Globus pallidus (tissue), 1 donor: ENCODE data around the gene MRI1.
"Not testable (repeated sequence)": the region's sequence is repeated elsewhere in the genome, so short reads cannot be mapped to it uniquely, and the experiment has no call there.

ENCODE experiments used
- DNase-seq: peaks from one replicate; pipeline ENCODE4 v3.0.0-alpha.2; 2015; ENCODE audit warnings: low spot score

MRI1 gene

GRCh38 chr19:13761423-13761822, 2.9 kb upstream of the MRI1 start:
- DNase-seq: no peak

DNA sequence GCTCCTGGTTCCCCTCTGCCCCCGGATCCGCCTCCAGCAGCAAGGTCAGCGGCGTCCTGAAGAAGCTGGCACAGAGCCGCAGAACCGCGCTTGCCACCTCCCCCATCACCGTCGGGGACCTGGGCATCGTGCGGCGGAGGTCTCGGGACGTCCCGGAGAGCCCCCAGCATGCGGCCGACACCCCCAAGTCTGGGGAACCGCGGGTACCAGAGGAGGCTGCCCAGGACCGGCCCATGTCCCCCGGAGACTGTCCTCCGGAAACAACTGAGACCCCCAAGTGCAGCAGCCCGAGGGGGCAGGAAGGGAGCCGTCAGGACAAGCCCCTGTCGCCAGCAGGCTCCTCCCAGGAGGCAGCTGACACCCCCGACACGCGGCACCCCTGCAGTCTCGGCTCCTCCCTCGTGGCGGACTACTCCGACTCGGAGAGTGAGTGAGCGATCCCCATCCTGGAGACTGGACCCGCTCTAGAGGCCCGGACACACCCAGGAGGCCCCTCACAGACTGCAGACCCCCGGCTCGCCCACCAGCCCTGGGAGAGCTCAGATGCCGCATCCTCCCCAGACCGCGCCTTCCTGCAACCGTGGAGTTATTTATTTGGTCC, 1.6 kb upstream of the MRI1 start:
- DNase-seq: no peak

- no peak for DNase-seq
Measured at GRCh38 chr19:13763265-13763664, 1.1 kb upstream of the MRI1 start.

DNA sequence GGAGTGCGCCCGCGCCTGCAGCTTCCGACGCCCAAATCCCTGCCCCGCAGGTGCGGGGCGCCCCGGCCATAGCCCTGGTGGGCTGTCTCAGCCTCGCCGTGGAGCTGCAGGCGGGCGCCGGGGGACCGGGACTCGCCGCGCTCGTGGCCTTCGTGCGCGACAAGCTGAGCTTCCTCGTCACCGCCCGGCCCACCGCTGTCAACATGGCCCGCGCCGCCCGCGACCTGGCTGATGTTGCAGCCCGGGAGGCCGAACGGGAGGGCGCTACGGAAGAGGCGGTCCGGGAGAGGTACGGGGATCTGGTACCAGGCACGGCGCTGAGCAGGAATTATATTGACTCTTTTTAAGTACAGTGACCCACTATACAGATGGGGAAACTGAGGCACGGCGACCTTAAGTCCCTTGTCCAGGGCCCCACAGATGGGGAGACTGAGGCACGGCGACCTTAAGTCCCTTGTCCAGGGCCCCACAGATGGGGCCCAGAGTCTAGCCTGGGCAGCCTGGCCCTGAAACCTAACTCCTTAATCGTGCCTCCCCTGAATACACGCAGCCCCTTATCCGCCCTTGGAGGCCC, 586 bp downstream of the MRI1 start:
- DNase-seq: no peak

GRCh38 chr19:13765395-13766094, 1.2 kb downstream of the MRI1 start:
- no peak for DNase-seq

DNA sequence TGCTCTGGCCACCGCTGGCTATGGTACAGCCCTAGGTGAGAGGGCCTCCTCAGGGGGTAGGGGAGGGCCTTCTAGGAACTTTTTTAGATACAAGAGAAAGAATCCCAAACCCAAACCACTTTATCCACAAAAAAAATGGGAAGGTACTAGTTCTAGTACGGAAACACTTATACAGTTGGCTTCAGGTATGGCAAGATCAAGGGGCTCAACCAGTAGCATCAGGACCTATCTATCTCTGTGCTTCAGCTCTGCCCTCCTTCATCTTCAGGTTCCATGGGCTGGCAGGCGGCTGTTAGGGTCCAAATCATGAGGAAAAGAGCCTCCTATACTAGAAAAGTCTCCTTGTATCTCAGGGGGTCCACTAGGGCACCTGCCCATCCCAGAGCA, 1.8 kb downstream of the MRI1 start:
- DNase-seq: no peak

DNA sequence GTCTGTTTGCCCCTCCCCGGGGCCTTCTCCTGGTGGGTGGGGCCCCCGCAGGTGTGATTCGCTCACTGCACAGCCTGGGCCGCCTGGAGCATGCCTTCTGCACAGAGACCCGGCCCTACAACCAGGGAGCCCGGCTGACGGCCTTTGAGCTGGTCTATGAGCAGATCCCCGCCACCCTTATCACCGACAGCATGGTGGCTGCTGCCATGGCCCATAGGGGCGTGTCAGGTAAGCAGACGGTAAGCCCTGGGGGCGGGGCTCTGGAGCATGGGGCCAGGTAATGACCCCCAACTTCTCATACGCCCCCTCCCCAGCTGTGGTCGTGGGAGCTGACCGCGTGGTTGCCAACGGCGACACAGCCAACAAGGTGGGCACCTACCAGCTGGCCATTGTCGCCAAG, 4.2 kb downstream of the MRI1 start:
- DNase-seq: no peak

- no peak for DNase-seq
Measured at GRCh38 chr19:13770013-13770635, 5.8 kb downstream of the MRI1 start.

DNA sequence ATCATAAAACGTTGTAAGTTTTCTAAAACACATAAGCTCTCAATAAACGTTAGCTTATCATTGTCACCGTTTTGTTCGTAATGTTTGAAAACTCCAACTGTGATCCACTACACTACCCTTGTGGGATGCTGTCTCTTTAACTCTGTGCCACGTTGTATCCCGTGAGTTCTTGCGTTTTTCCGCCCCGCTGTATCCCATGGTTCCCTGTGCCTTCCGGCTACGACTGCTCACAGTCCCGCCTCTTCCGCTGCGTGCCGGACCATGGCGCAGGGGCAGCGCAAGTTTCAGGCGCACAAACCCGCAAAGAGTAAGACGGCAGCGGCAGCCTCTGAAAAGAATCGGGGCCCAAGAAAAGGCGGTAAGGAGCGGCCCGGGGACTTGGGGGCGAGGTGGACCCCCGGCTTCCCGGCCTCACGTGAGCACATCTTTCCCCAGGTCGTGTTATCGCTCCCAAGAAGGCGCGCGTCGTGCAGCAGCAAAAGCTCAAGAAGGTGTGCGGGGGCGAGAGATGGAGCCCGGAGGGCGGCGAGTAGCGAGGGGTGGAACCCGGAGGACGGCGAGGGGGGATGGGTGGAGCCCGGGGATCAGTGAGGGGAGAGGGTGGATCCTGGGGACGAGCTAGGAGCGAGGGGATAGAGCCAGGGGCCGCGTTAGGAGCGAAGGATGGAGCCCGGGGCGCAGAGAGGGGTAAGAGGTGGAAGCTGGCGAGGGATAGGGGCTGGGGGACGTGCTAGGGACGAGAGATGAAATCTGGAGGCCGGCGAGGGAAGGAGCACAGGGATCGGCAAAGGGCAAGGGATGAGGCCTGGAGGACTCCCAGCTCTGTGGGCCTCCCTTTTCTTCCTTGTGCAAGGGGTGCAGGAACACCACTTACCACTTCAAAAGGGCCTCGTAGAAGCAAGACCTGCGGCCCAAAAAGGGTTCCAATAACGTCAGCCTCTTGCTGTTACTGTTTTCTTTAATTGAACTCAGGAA, 10.2 kb downstream of the MRI1 start, which contains the start of gene C19orf53:
Gene C19orf53, plus strand, starts transcription at position 240 of the 975 bp plus-strand sequence. Its CDS starts 22 bp downstream, at position 262.
- peak; percentile 91 for DNase-seq

DNA sequence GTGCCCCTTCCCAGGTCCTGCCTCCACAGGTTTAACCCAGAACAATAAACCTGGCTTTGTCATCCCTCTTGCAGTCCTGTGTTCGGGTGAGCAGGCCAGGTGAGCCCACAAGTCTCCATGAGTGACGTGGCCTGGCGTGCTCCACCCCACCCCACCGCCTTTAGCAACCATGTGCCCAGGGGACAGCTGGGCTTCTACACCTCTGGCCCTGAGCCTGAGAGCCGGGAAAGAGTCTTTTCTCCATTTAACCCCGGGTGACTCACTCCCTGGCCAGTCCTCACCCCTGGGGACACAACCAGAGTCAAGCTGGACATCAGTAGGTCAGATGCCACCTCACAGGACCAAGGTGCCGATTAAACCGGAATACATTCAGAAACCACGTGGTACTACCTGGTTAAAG, 14.1 kb downstream of the MRI1 start:
- no peak for DNase-seq

DNA sequence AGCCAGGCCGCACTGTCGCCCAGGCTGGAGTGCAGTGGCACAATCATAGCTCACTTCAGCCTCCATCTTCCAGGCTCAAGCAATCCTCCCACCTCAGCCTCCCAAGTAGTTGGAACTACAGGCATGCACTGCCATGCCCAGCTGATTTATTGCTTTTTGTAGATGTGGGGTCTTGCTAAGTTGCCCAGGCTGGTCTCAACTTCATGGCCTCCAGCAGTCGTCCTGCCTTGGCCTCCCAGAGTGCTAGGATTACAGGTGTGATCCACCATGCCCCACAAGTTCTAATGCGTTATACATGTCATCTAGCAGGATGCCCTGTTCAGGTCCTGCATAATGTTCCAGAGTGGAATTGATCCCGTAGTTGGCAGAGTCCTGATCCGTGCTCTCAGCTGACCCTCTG, 14.5 kb downstream of the MRI1 start:
- DNase-seq: no peak

- DNase-seq: not testable (repeated sequence)
Measured at GRCh38 chr19:13779794-13780193, 15.5 kb downstream of the MRI1 start.

- peak; percentile 34 for DNase-seq
Measured at GRCh38 chr19:13781547-13781946, 17.2 kb downstream of the MRI1 start.

DNA sequence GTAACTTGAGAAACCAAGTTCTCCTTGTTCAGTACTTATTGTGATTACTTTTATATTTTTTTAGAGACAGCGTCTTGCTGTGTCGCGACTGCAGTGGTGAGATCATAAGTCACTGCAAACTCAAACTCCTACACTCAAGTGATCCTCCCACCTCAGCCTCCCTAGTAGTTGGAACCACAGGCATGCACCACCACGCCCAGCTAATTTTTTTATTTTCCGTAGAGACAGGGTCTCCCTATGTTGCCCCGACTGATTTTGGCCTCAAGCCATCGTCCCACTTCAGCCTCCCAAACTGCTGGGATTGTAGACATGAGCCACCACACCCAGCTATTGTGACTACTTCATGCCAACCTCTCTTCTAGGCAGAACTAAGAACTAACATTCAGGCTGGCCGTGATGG, 18.2 kb downstream of the MRI1 start:
- DNase-seq: no peak

DNA sequence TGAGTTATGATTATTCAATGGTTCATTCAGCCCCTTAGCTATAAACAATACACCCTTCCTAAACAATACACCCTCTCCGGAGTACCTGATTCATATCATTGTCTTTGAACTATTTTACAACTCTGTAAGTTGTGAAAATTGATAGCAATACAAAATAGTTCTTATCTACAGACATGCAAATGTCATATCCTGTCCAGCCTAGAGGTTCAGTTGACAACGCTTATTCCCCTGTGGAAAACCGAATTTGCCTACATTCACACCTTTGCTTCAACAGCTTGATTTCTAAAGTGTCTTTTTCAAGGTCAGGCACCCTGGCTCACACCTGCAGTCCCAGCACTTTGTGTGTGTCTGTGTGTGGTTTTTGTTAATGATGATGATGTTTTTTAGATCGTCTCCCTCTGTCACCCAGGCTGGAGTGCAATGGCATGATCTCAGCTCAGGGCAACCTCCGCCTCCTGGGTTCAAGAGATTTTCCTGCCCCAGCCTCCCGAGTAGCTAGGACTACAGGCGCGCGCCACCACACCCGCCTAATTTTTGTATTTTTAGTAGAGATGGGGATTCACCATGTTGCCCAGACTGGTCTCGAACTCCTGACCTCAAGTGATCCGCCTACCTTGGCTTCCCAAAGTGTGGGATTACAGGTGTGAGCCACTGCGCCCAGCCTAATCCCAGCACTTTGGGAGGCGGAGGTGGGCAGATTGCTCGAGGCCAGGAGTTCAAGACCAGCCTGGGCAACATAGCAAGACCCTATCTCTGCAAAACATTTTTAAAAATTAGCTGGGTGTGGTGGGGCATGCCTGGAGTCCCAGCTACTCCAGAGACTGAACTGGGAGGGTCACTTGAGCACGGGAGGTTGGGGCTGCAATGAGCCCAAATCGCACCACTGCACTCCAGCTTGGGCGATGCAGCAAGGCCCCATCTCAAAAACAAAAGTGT, 19.5 kb downstream of the MRI1 start:
- no peak for DNase-seq

DNA sequence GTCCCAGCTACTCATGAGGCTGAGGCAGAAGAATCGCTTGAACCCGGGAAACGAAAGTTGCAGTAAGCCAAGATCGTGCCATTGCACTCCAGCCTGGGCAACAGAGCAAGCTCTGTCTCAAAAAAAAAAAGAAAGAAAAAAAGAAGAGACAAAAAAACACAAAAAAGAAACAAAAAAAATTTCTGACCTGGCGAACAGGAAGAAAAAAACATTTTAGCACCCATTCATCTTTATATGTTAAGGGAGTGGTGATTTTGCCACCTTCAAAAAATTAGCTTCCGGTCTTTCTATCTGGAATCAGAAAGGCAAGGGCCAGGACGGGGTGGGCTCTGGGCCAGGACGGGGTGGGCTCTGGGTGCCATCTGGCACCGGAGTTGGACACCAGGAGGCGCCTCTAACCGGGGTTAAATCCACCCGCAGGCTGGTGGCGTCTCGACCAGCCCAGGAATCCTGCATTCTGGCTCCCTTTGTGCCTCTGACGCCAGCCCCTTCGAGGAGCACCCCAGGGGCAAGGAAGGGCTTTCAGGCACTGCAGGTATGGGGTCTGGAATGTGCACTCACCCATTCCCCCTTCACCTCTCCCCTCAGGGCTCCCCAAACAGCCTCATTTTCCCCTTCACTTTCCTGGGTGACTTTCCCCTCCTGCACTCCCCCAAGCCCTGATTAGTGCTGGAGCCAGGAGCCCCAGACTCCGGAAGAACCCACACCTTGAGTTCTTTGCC, 20.6 kb downstream of the MRI1 start:
- DNase-seq: peak; percentile 61

DNA sequence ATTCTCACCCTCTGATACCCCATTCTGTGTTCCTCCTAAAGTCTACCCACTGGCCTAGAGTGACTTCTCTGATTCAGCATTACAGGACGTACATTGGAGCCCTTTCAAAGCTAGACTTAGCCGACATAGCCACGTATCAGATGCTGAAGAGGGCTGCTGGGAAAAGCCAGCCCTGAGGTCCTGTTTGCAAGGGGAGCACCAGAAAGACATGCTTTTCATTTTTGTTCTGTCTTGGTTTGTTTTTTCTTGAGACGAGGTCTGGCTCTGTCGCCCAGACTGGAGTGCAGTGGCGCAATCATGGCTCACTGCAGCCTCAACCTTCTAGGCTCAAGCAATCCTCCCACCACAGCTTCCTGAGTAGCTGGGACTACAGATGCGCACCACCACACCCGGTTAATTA, 24.7 kb downstream of the MRI1 start:
- DNase-seq: no peak

GRCh38 chr19:13790354-13790753, 26.0 kb downstream of the MRI1 start:
- DNase-seq: no peak

DNA sequence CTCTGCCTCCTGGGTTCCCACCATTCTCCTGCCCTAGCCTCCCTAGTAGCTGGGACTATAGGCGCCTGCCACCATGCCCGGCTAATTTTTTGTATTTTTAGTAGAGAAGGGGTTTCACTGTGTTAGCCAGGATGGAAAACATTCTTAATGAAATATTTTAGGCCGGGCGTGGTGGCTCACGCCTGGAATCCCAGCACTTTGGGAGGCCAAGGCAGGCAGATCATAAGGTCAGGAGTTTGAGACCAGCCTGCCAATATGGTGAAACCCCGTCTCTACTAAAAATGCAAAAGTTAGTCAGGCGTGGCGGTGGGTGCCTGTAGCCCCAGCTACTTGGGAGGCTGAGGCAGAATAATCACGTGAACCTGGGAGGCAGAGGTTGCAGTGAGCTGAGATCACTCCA, 29.0 kb downstream of the MRI1 start:
- not testable (repeated sequence) for DNase-seq

DNA sequence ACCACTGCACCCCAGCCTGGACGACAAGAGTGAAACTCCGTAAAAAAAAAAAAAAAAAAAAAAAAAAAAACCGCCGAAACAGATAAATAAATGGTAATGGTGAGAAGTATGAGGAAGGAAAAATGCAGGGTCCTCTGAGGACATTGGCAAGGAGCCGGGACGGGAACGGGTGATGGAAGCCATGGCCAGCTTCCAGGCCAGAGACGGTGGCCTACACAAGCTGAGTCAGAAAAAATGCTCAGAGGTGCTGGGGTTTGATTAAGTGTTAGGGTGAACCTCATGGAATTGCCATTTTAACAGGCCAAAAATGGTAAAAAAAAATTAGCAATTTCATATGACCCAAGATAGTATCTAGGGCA, 30.1 kb downstream of the MRI1 start:
- DNase-seq: no peak
